Lung (tissue), 12 donors: ENCODE measurements around the gene FGD5. TPM values are rescaled to one million over a fixed set of nuclear protein-coding genes. Genes with fewer than 3 reads are reported as not detected.
A peak's percentile ranks its signal among the peaks of the same experiment; 100 is the strongest.

Experiments
- ATAC-seq: fragments of 200-7000 bp; cut with Tn5 transposase; one replicate; pipeline ENCODE4 v1.9.1; 2020; ENCODE audit warnings: moderate number of reproducible peaks; ENCODE audit not compliant: insufficient read depth, low FRiP score
- DNase-seq, 3 donors: peaks; one replicate each; pipeline ENCODE4 v3.0.0-alpha.2; 2013 to 2017
- H3K27ac ChIP-seq, 2 donors: one replicate each; pipeline ENCODE4 v1.5.1; 2013; ENCODE audit warnings: mild to moderate bottlenecking in 2 of 2, moderate library complexity in 2 of 2, control low read depth in 1 of 2, inconsistent platforms in 1 of 2, low read depth in 1 of 2, low read length in 1 of 2
- H3K27me3 ChIP-seq, 3 donors: one replicate each; pipeline ENCODE4 v1.5.1; 2013; ENCODE audit warnings: low read length in 2 of 3; ENCODE audit not compliant: control insufficient read depth in 3 of 3, insufficient read depth in 3 of 3
- H3K36me3 ChIP-seq, 4 donors: one replicate each; pipeline ENCODE4 v1.5.1; 2013; ENCODE audit warnings: low read length in 4 of 4, mild to moderate bottlenecking in 1 of 4, moderate library complexity in 1 of 4; ENCODE audit not compliant: control insufficient read depth in 4 of 4, insufficient read depth in 4 of 4
- H3K4me1 ChIP-seq, 5 donors: one replicate each; pipeline ENCODE4 v1.5.1; 2013; ENCODE audit warnings: low read length in 5 of 5, mild to moderate bottlenecking in 2 of 5, moderate library complexity in 1 of 5; ENCODE audit not compliant: control insufficient read depth in 5 of 5, insufficient read depth in 5 of 5
- H3K4me3 ChIP-seq: one replicate; pipeline ENCODE4 v1.5.1; 2013; ENCODE audit warnings: mild to moderate bottlenecking, control low read depth, moderate library complexity
- H3K9ac ChIP-seq, 2 donors: one replicate each; pipeline ENCODE4 v1.5.1; 2013; ENCODE audit warnings: low read length in 2 of 2, control low read depth in 1 of 2; ENCODE audit not compliant: insufficient read depth in 1 of 2
- H3K9me3 ChIP-seq, 4 donors: one replicate each; pipeline ENCODE4 v1.5.1; 2013; ENCODE audit warnings: low read length in 3 of 4, mild to moderate bottlenecking in 1 of 4, moderate library complexity in 1 of 4; ENCODE audit not compliant: control insufficient read depth in 4 of 4, insufficient read depth in 3 of 4
- WGBS, 2 donors: extraction: QIAGEN DNeasy Blood & Tissue Kit; methylation state at CpG; one replicate each; pipeline ENCODE4 v1.1.7; 2013; 5-methylcytosine and 5-hydroxymethylcytosine counted together
- polyA plus RNA-seq, 2 donors: library from polyadenylated mRNA; stranded (reverse); fragments of 200-250 nt; gene quantifications; one replicate each; pipeline ENCODE4 v1.2.1, GENCODE V29; 2013
- total RNA-seq, 2 donors: library from RNA; depleted of rRNA in 1 of 2; stranded (reverse); fragments of >200 nt in 1 of 2; gene quantifications; one replicate each; pipeline ENCODE4 v1.2.1, GENCODE V29; 2014 to 2021
- TF ChIP-seq, protein P1 (sequence below): IDR thresholded peaks from 2 replicates; pipeline ENCODE4 v1.5.1; 2012; ENCODE audit warnings: mild to moderate bottlenecking; ENCODE audit errors: control extremely low read depth, extremely low read depth
- donor health status: control.
- donor health status: control.
- donor health status: Bipolar disorder and iron deficiency.
- donor health status: healthy.
- donor health status: DM: yes; HTN: yes; CAD: no.

Gene FGD5
- total and polyA plus RNA-seq, 4 donors = 14.6 to 58.5 (median 32.2) TPM

DNA sequence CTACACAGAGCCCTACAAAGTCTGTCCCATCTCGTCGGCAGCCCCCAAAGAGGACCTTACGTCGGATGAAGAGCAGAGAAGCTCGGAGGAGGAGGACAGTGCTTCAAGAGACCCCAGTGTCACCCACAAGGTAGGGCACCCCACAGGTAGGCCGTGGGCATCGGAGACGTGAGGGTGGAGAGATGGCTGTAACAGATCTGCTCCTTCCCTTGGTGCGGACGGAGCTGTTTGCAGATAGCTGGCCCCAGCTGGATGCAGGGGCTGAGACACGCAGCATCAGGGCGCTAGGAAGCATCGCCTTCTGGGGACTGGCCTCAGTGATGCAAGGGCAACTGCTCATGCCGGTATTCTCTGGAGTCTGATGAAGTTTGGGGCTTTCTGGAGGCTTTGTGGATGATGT, 45.4 kb downstream of the FGD5 start:
- Histone ChIP-seq H3K4me3 (no peak overlapping the region), H3K9ac (no peak overlapping the region), H3K36me3 (peaks cover 0 to 11% (median 2%) of the 10 kb centered on the region in 4 donors), H3K27ac (peak overlapping the region in 1 of 2 donors; percentile 76), H3K9me3 (no peaks in the 10 kb centered on the region), H3K4me1 (peaks cover 0 to 27% (median 9%) of the 10 kb centered on the region in 5 donors), H3K27me3 (no peaks in the 10 kb centered on the region)
- 89 to 93% methylated on average over 14 of the region's 14 CpGs for WGBS, 2 donors
- DNase-seq (no peak), ATAC-seq (no peak)
- TF ChIP-seq, protein P1, sequence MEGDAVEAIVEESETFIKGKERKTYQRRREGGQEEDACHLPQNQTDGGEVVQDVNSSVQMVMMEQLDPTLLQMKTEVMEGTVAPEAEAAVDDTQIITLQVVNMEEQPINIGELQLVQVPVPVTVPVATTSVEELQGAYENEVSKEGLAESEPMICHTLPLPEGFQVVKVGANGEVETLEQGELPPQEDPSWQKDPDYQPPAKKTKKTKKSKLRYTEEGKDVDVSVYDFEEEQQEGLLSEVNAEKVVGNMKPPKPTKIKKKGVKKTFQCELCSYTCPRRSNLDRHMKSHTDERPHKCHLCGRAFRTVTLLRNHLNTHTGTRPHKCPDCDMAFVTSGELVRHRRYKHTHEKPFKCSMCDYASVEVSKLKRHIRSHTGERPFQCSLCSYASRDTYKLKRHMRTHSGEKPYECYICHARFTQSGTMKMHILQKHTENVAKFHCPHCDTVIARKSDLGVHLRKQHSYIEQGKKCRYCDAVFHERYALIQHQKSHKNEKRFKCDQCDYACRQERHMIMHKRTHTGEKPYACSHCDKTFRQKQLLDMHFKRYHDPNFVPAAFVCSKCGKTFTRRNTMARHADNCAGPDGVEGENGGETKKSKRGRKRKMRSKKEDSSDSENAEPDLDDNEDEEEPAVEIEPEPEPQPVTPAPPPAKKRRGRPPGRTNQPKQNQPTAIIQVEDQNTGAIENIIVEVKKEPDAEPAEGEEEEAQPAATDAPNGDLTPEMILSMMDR = no peak

DNA sequence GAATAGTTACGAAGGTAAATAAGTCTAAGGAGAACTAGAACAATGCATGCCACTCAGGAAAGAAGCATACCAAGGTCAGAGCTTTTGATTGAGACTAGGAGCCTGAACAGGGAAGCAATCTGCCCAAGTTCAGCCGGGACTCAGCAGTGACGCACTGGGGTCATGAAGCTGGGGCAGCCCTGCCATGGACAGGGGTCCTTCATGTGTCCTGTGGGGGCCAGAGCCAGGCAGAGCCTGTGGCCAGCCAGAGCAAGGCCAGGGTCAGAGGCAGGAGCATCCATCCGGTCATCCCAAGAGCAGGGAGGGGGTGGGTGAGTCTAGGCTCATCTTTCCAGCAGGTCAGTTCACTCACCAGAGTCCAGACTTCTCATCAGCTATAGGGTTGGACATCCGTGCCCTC, 47.9 kb downstream of the FGD5 start:
- Histone ChIP-seq H3K9me3 (peaks cover 0 to 2% (median 0%) of the 10 kb centered on the region in 4 donors), H3K4me3 (no peak overlapping the region), H3K4me1 (peaks cover 0 to 33% (median 6%) of the 10 kb centered on the region in 5 donors), H3K9ac (no peak overlapping the region), H3K27ac (no peak overlapping the region), H3K36me3 (peaks cover 0 to 11% (median 4%) of the 10 kb centered on the region in 4 donors), H3K27me3 (no peaks in the 10 kb centered on the region)
- TF ChIP-seq, protein P1 = no peak
- DNase-seq = no peak
- 87 to 93% methylated on average over 5 of the region's 5 CpGs for WGBS, 2 donors
- no peak for ATAC-seq

DNA sequence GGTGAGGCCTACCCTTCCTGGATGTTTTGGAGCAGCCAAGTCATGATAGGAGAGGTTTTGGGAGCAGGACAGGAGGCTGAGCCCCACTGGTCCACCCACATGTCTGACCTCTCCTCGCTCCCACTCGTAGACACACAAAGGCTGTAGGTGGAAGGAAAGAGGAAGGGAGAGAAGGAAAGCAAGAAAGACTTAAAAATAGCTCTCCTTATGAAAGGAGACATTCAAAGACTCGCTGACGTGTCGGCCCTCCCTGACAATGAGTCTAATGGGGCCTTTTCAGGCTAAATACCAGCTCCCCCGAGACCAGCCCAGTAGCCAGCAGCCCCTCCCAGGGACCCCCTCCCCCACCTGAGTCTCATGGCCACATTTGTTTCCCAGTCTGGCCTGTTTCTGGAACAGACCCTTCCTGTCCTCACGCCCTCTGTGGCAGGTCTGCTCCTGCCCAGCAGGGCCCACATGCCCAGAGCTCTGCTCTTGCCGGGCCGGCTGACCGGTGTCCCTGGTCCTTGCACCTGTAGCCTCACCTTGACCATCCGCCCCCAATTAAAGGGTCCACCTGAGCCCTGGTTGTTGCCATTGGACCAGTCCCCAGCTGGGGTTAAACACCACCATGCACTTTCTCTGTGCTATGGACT, 49.3 kb downstream of the FGD5 start:
- peak overlapping the region in 1 of 2 donors; percentile 25 for H3K27ac ChIP-seq
- H3K9me3 ChIP-seq = peaks cover 0 to 2% (median 0%) of the 10 kb centered on the region in 4 donors
- H3K36me3 ChIP-seq = peaks cover 0 to 11% (median 4%) of the 10 kb centered on the region in 4 donors
- no peak overlapping the region for H3K4me3 ChIP-seq
- TF ChIP-seq, protein P1 = no peak
- H3K27me3 ChIP-seq = no peaks in the 10 kb centered on the region
- no peak overlapping the region for H3K9ac ChIP-seq
- no peak for ATAC-seq
- WGBS, 2 donors = 75 to 83% methylated on average over 11 of the region's 11 CpGs
- no peak for DNase-seq
- H3K4me1 ChIP-seq = peaks cover 0 to 31% (median 13%) of the 10 kb centered on the region in 5 donors
